Spleen (tissue), 11 donors: ENCODE data around the gene IL1B. TPM values are rescaled to one million over a fixed set of nuclear protein-coding genes. Genes with fewer than 3 reads are reported as not detected.

Experiments
- DNase-seq: peaks from one replicate; pipeline ENCODE4 v3.0.0-alpha.2; 2020
- H3K27ac ChIP-seq, 8 donors: fragments of 200-600 bp; sonication (generic) in 7 of 8; 1 replicate in 4 of 8; 2 replicates in 4 of 8; pipeline versions ENCODE4 v1.5.0 to v1.8.0; 2016 to 2021; ENCODE audit warnings: inconsistent platforms in 4 of 8, mild to moderate bottlenecking in 4 of 8, moderate library complexity in 1 of 8
- H3K27me3 ChIP-seq, 7 donors: fragments of 200-600 bp; sonication (generic) in 6 of 7; replicated peaks in 1 of 7; 1 replicate in 4 of 7; 2 replicates in 3 of 7; pipeline versions ENCODE4 v1.5.0 to v1.8.0; 2016 to 2021; ENCODE audit warnings: inconsistent platforms in 3 of 7, mild to moderate bottlenecking in 1 of 7
- H3K36me3 ChIP-seq, 6 donors: fragments of 200-600 bp; sonication (generic) in 5 of 6; 1 replicate in 4 of 6; 2 replicates in 2 of 6; pipeline versions ENCODE4 v1.5.0 to v1.8.0; 2016 to 2021; ENCODE audit warnings: inconsistent platforms in 2 of 6
- H3K4me1 ChIP-seq, 6 donors: fragments of 200-600 bp; sonication (generic) in 5 of 6; 1 replicate in 3 of 6; 2 replicates in 3 of 6; pipeline versions ENCODE4 v1.5.0 to v1.8.0; 2016 to 2021; ENCODE audit warnings: inconsistent platforms in 3 of 6
- H3K4me3 ChIP-seq, 8 donors: fragments of 200-600 bp; sonication (generic) in 7 of 8; 1 replicate in 4 of 8; 2 replicates in 4 of 8; pipeline versions ENCODE4 v1.5.0 to v1.8.0; 2016 to 2021; ENCODE audit warnings: inconsistent platforms in 4 of 8, mild to moderate bottlenecking in 4 of 8, moderate library complexity in 2 of 8
- H3K9me3 ChIP-seq, 8 donors: fragments of 200-600 bp; sonication (generic) in 7 of 8; 1 replicate in 4 of 8; 2 replicates in 4 of 8; pipeline versions ENCODE4 v1.5.0 to v1.8.0; 2016 to 2021; ENCODE audit warnings: inconsistent platforms in 4 of 8
- CTCF ChIP-seq, 11 experiments: fragments of 200-600 bp in 7 of 11; fragments of 450-650 bp in 4 of 11; sonication (generic) in 4 of 11; IDR thresholded peaks in 8 of 11; conservative IDR thresholded peaks in 3 of 11; 1 replicate in 7 of 11; 2 replicates in 4 of 11; pipeline versions ENCODE4 v1.4.0 to v1.8.0; 2016 to 2021; ENCODE audit warnings: antibody characterized with exemption in 11 of 11, inconsistent platforms in 4 of 11, mild to moderate bottlenecking in 1 of 11
- POLR2A ChIP-seq, 3 donors: fragments of 450-650 bp; IDR thresholded peaks; one replicate each; pipeline ENCODE4 v1.5.1; 2017; ENCODE audit warnings: antibody characterized with exemption in 3 of 3, mild to moderate bottlenecking in 1 of 3
- POLR2AphosphoS5 ChIP-seq, 3 donors: sonication (generic); formaldehyde crosslinking; IDR thresholded peaks; one replicate each; pipeline ENCODE4 v1.5.1; 2017; ENCODE audit warnings: antibody characterized with exemption in 3 of 3
- WGBS, 5 donors: extraction: QIAGEN DNeasy Blood & Tissue Kit in 3 of 5; methylation state at CpG; one replicate each; pipeline versions ENCODE4 v1.1.5 to v1.1.7; 2013 to 2018; 5-methylcytosine and 5-hydroxymethylcytosine counted together
- intact Hi-C: fragments of 100-400 bp; cut with DNase I; formaldehyde crosslinking; loops from one replicate; pipeline ENCODE4 v1.15.0; 2023; ENCODE audit warnings: low total_unique reads
- polyA plus RNA-seq, 3 donors: library from polyadenylated mRNA; stranded (reverse); fragments of 200-250 nt; gene quantifications; one replicate each; pipeline ENCODE4 v1.2.1, GENCODE V29; 2013
- total RNA-seq, 7 donors: library from RNA; depleted of rRNA in 3 of 7; stranded (reverse); fragments of >200 nt in 3 of 7; fragmentation: NEBNext Ultra II Directional in 4 of 7; extraction: Animal tissue kit (Norgen Biotek cat#: 25700) in 4 of 7; gene quantifications; one replicate each; pipeline versions ENCODE4 v1.1.0 to v1.2.1, GENCODE V29; 2016 to 2021
- donor health status: healthy with polysubstance abuse.
- donor health status: DM: no; HTN: no; CAD: no; lungs with moderate emphysema.
- donor health status: DM: no; HTN: no; CAD: no.
- donor health status: Bipolar disorder and iron deficiency.
- donor health status: healthy.
- donor health status: DM: no; HTN: no; CAD: no.
- donor health status: DM: yes; HTN: yes; CAD: no.

IL1B gene
- total and polyA plus RNA-seq, 10 donors = 3.4 to 81.9 (median 11.5) TPM

- Histone ChIP-seq H3K27me3 (no peaks in the 10 kb centered on the region), H3K4me1 (peaks cover 3 to 39% (median 13%) of the 10 kb centered on the region in 6 donors), H3K36me3 (no peaks in the 10 kb centered on the region), H3K9me3 (no peaks in the 10 kb centered on the region), H3K4me3 (no peak overlapping the region), H3K27ac (no peak overlapping the region)
- WGBS, 5 donors = 0% methylated on average over 1 of the region's 1 CpG
- no peak for TF ChIP-seq POLR2AphosphoS5 (IDR thresholded peaks at IDR 0.05)
- no peak for TF ChIP-seq POLR2A (IDR thresholded peaks at IDR 0.05)
- TF ChIP-seq CTCF (IDR thresholded peaks at IDR 0.05 in 8 of 11, conservative IDR thresholded peaks at IDR 0.05 in 3 of 11) = no peak
- intact Hi-C loops = no loop called here
- no peak for DNase-seq
Measured at GRCh38 chr2:112796486-112796885, 40.1 kb downstream of the IL1B start.

- Histone ChIP-seq H3K27ac (no peak overlapping the region), H3K36me3 (no peaks in the 10 kb centered on the region), H3K9me3 (no peaks in the 10 kb centered on the region), H3K4me3 (no peak overlapping the region), H3K4me1 (peaks cover 3 to 39% (median 13%) of the 10 kb centered on the region in 6 donors), H3K27me3 (no peaks in the 10 kb centered on the region)
- no peak for DNase-seq
- intact Hi-C loops = no loop called here
- TF ChIP-seq POLR2AphosphoS5 (IDR thresholded peaks at IDR 0.05) (no peak), POLR2A (IDR thresholded peaks at IDR 0.05) (no peak), CTCF (IDR thresholded peaks at IDR 0.05 in 8 of 11, conservative IDR thresholded peaks at IDR 0.05 in 3 of 11) (no peak)
- 37 to 56% (median 42%) methylated on average over 1 of the region's 1 CpG for WGBS, 5 donors
Measured at GRCh38 chr2:112795774-112796173, 40.8 kb downstream of the IL1B start.

- TF ChIP-seq CTCF (IDR thresholded peaks at IDR 0.05 in 8 of 11, conservative IDR thresholded peaks at IDR 0.05 in 3 of 11) = no peak
- no peak for TF ChIP-seq POLR2AphosphoS5 (IDR thresholded peaks at IDR 0.05)
- TF ChIP-seq POLR2A (IDR thresholded peaks at IDR 0.05) = no peak
- 57 to 81% (median 73%) methylated on average over 3 of the region's 3 CpGs for WGBS, 5 donors
- peak overlapping the region in 2 of 8 donors; percentile 83 to 87 for H3K27ac ChIP-seq
- no peaks in the 10 kb centered on the region for H3K9me3 ChIP-seq
- no peaks in the 10 kb centered on the region for H3K36me3 ChIP-seq
- H3K4me1 ChIP-seq = peaks cover 3 to 39% (median 13%) of the 10 kb centered on the region in 6 donors
- intact Hi-C loops = no loop called here
- no peak for DNase-seq
- H3K27me3 ChIP-seq = no peaks in the 10 kb centered on the region
- H3K4me3 ChIP-seq = no peak overlapping the region
Measured at GRCh38 chr2:112794841-112795240, 41.7 kb downstream of the IL1B start.

GRCh38 chr2:112794131-112794733 lies 42.3 kb downstream of the IL1B start:
- Histone ChIP-seq H3K4me1 (peaks cover 3 to 34% (median 13%) of the 10 kb centered on the region in 6 donors), H3K4me3 (peak overlapping the region in 1 of 8 donors; percentile 37), H3K36me3 (no peaks in the 10 kb centered on the region), H3K27ac (peak overlapping the region in 7 of 8 donors; percentile 0 to 87 (median 70)), H3K9me3 (no peaks in the 10 kb centered on the region), H3K27me3 (no peaks in the 10 kb centered on the region)
- 33 to 62% (median 43%) methylated on average over 5 of the region's 5 CpGs for WGBS, 5 donors
- intact Hi-C loops = no loop called here
- peak in 1 of 3 donors; percentile 76 for TF ChIP-seq POLR2AphosphoS5 (IDR thresholded peaks at IDR 0.05)
- no peak for TF ChIP-seq CTCF (IDR thresholded peaks at IDR 0.05 in 8 of 11, conservative IDR thresholded peaks at IDR 0.05 in 3 of 11)
- DNase-seq = no peak
